CD14-positive monocyte (primary cell): ENCODE results near the gene LMTK2. TPM values are rescaled to one million over a fixed set of nuclear protein-coding genes. Genes with fewer than 3 reads are reported as not detected.

Experiments
- DNase-seq, 3 donors: peaks; one replicate each; pipeline ENCODE4 v3.0.0-alpha.2; 2011 to 2022
- H2AFZ ChIP-seq: 2 replicates; pipeline ENCODE4 v1.6.0; 2012; ENCODE audit warnings: mild to moderate bottlenecking, low read depth, low read length, inconsistent platforms; ENCODE audit not compliant: insufficient read depth, poor library complexity, severe bottlenecking
- H3K27ac ChIP-seq, 2 donors: 1 replicate in 1 of 2; 2 replicates in 1 of 2; pipeline ENCODE4 v1.5.1; 2012 to 2013; ENCODE audit warnings: low read length in 2 of 2, control low read depth in 1 of 2, inconsistent platforms in 1 of 2, low read depth in 1 of 2, mild to moderate bottlenecking in 1 of 2
- H3K27me3 ChIP-seq, 2 donors: one replicate each; pipeline versions ENCODE4 v1.6.0 to v1.6.1; 2011 to 2013; ENCODE audit warnings: low read length in 2 of 2; ENCODE audit not compliant: control insufficient read depth in 2 of 2, insufficient read depth in 2 of 2
- H3K36me3 ChIP-seq, 2 donors: replicated peaks in 1 of 2; 1 replicate in 1 of 2; 2 replicates in 1 of 2; pipeline versions ENCODE4 v1.5.1 to v1.6.1; 2012 to 2013; ENCODE audit warnings: low read length in 2 of 2, control low read depth in 1 of 2, inconsistent platforms in 1 of 2, mild to moderate bottlenecking in 1 of 2; ENCODE audit not compliant: insufficient read depth in 2 of 2, control insufficient read depth in 1 of 2
- H3K4me1 ChIP-seq, 2 donors: 1 replicate in 1 of 2; 2 replicates in 1 of 2; pipeline versions ENCODE4 v1.5.1 to v1.6.1; 2012 to 2013; ENCODE audit warnings: low read length in 2 of 2, control low read depth in 1 of 2, inconsistent platforms in 1 of 2, mild to moderate bottlenecking in 1 of 2, moderate library complexity in 1 of 2; ENCODE audit not compliant: insufficient read depth in 2 of 2, control insufficient read depth in 1 of 2
- H3K4me2 ChIP-seq: replicated peaks from 2 replicates; pipeline ENCODE3; 2012; ENCODE audit warnings: low read length, moderate library complexity, mild to moderate bottlenecking; ENCODE audit not compliant: poor library complexity, severe bottlenecking; ENCODE audit errors: extremely low read depth
- H3K4me3 ChIP-seq, 3 experiments: fragments of 200-600 bp in 1 of 3; sonication (generic) in 1 of 3; replicated peaks in 1 of 3; 1 replicate in 2 of 3; 2 replicates in 1 of 3; pipeline ENCODE4 v1.5.1; 2011 to 2013; ENCODE audit warnings: low read length in 3 of 3, mild to moderate bottlenecking in 3 of 3, control low read depth in 2 of 3, low read depth in 2 of 3, inconsistent platforms in 1 of 3, moderate library complexity in 1 of 3
- H3K79me2 ChIP-seq: 2 replicates; pipeline ENCODE4 v1.6.0; 2012; ENCODE audit warnings: mild to moderate bottlenecking, control low read depth, inconsistent platforms, low read length, moderate library complexity; ENCODE audit not compliant: insufficient read depth
- H3K9ac ChIP-seq: 2 replicates; pipeline ENCODE4 v1.6.0; 2017; ENCODE audit warnings: low read length, mild to moderate bottlenecking; ENCODE audit not compliant: insufficient read depth, poor library complexity, severe bottlenecking
- H3K9me3 ChIP-seq, 2 donors: replicated peaks in 1 of 2; 1 replicate in 1 of 2; 2 replicates in 1 of 2; pipeline versions ENCODE4 v1.5.1 to v1.6.1; 2012 to 2013; ENCODE audit warnings: low read length in 2 of 2, control low read depth in 1 of 2; ENCODE audit not compliant: control insufficient read depth in 1 of 2, insufficient read depth in 1 of 2
- H4K20me1 ChIP-seq: 2 replicates; pipeline ENCODE4 v1.6.0; 2012; ENCODE audit warnings: mild to moderate bottlenecking, low read length, control low read depth, moderate library complexity; ENCODE audit not compliant: insufficient read depth
- H3K27ac Mint-ChIP-seq, 7 donors: one replicate each; pipeline ENCODE4 v1.8.0; 2020; ENCODE audit warnings: mild to moderate bottlenecking in 7 of 7, mixed read lengths in 7 of 7, moderate library complexity in 6 of 7, inconsistent platforms in 2 of 7
- H3K27me3 Mint-ChIP-seq, 3 donors: one replicate each; pipeline ENCODE4 v1.8.0; 2021 to 2022; ENCODE audit warnings: low read depth in 3 of 3, mild to moderate bottlenecking in 3 of 3, mixed read lengths in 3 of 3, moderate library complexity in 3 of 3, inconsistent platforms in 1 of 3
- H3K36me3 Mint-ChIP-seq, 2 donors: one replicate each; pipeline ENCODE4 v1.8.0; 2020; ENCODE audit warnings: mixed read lengths in 2 of 2, inconsistent platforms in 1 of 2, mild to moderate bottlenecking in 1 of 2
- H3K4me1 Mint-ChIP-seq: one replicate; pipeline ENCODE4 v1.8.0; 2020; ENCODE audit warnings: mild to moderate bottlenecking, mixed read lengths
- H3K4me3 Mint-ChIP-seq, 2 donors: one replicate each; pipeline ENCODE4 v1.8.0; 2020; ENCODE audit warnings: mild to moderate bottlenecking in 2 of 2, mixed read lengths in 2 of 2, moderate library complexity in 1 of 2
- H3K9me3 Mint-ChIP-seq, 7 donors: one replicate each; pipeline ENCODE4 v1.8.0; 2020 to 2022; ENCODE audit warnings: mixed read lengths in 7 of 7, mild to moderate bottlenecking in 6 of 7, moderate library complexity in 6 of 7, inconsistent platforms in 2 of 7
- CTCF ChIP-seq: fragments of 200-600 bp; IDR thresholded peaks from one replicate; pipeline ENCODE4 v1.8.0; 2022; ENCODE audit warnings: antibody characterized with exemption, mild to moderate bottlenecking
- WGBS: methylation state at CpG from one replicate; pipeline ENCODE4 v1.1.5; 2013; ENCODE audit warnings: missing lambda C conversion rate; ENCODE audit not compliant: insufficient coverage; 5-methylcytosine and 5-hydroxymethylcytosine counted together
- intact Hi-C, 2 donors: fragments of 100-400 bp; cut with micrococcal nuclease; formaldehyde crosslinking; loops; one replicate each; pipeline versions ENCODE4 v1.15.0 to v1.15.1; 2023
- polyA minus RNA-seq: library from RNA; depleted of rRNA, polyadenylated mRNA; stranded (reverse); fragments of >200 nt; gene quantifications from 2 replicates; pipeline ENCODE4 v1.2.3, GENCODE V29; 2012
- polyA plus RNA-seq, 3 donors: library from polyadenylated mRNA; depleted of rRNA in 1 of 3; unstranded in 2 of 3; stranded (reverse) in 1 of 3; fragments of 300-500 nt in 2 of 3; fragments of >200 nt in 1 of 3; fragmentation: Illumina TruSeq in 2 of 3; gene quantifications; 1 replicate in 2 of 3; 2 replicates in 1 of 3; pipeline ENCODE4 v1.2.3, GENCODE V29; 2012 to 2021
- total RNA-seq, 12 experiments: library from RNA in 1 of 12; stranded (reverse) in 1 of 12; fragments of 120-200 nt in 1 of 12; gene quantifications; one replicate each; pipeline ENCODE4 v1.2.4 and lab custom pipeline; 2013 to 2026; ENCODE audit warnings: mixed read lengths in 6 of 12, inconsistent platforms in 1 of 12

Gene LMTK2
- 7.8 TPM for total RNA-seq (2013)
- polyA plus RNA-seq = 1 to 10 TPM; 1.7 to 9.2 (median 1.8) TPM
- 9.3 and 18.0 TPM in 2 replicates for polyA minus RNA-seq
- 10.3 to 55.9 (median 39.4) reads per million in 11 experiments for total RNA-seq (lab: John Stamatoyannopoulos, UW)

- H3K9me3 Mint-ChIP-seq = peaks cover 4 to 17% (median 11%) of the 10 kb centered on the region in 7 donors
- peaks cover 35 to 56% of the 10 kb centered on the region in 2 donors for H3K27me3 ChIP-seq
- peak within 1 kb of the TSS; percentile 83 to 95 (median 91) for H3K27ac Mint-ChIP-seq
- H3K4me1 Mint-ChIP-seq = peaks cover 18% of the 10 kb centered on the region
- intact Hi-C loops = loop anchor here (2.0 to 5.0 kb wide), 3 partner anchors 60 to 84 kb away; no protein-coding TSS in a partner anchor
- H2AFZ ChIP-seq = peak within 1 kb of the TSS; percentile 89
- H3K9me3 ChIP-seq = peaks cover 9 to 10% of the 10 kb centered on the region in 2 donors
- peaks cover 44% of the 10 kb centered on the region for H3K79me2 ChIP-seq
- H3K4me2 ChIP-seq = peak within 1 kb of the TSS; percentile 89
- H4K20me1 ChIP-seq = peaks cover 48% of the 10 kb centered on the region
- peak within 1 kb of the TSS; percentile 83 for H3K9ac ChIP-seq
- peak within 1 kb of the TSS; percentile 74 to 87 (median 85) for H3K4me3 ChIP-seq
- peak; percentile 93 to 96 (median 94) for DNase-seq
- peak; percentile 89 for TF ChIP-seq CTCF
- peak within 1 kb of the TSS in 1 of 2 donors; percentile 79 for H3K27ac ChIP-seq
- peaks cover 6 to 20% of the 10 kb centered on the region in 2 donors for H3K36me3 Mint-ChIP-seq
- H3K4me3 Mint-ChIP-seq = peak within 1 kb of the TSS; percentile 93 to 95
- WGBS = 0% methylated on average over 65 of the region's 75 CpGs
- no peaks in the 10 kb centered on the region for H3K36me3 ChIP-seq
- peaks cover 12 to 18% of the 10 kb centered on the region in 2 donors for H3K4me1 ChIP-seq
- peaks cover 52 to 71% (median 56%) of the 10 kb centered on the region in 3 donors for H3K27me3 Mint-ChIP-seq
These were observed at the start of gene LMTK2 for GRCh38 chr7:98106647-98107312. Gene LMTK2 (plus strand): TSS chr7:98106862. CDS start chr7:98107178, 316 bp downstream.

- Histone ChIP-seq H3K4me1 (no peaks in the 10 kb centered on the region), H4K20me1 (no peaks in the 10 kb centered on the region), H3K9ac (no peak overlapping the region), H3K4me3 (no peak overlapping the region), H3K9me3 (no peaks in the 10 kb centered on the region), H3K27me3 (peaks cover 0 to 6% of the 10 kb centered on the region in 2 donors), H3K79me2 (no peaks in the 10 kb centered on the region), H3K4me2 (no peak overlapping the region), H3K36me3 (no peaks in the 10 kb centered on the region), H2AFZ (no peak overlapping the region), H3K27ac (no peak overlapping the region)
- H3K4me1 Mint-ChIP-seq = no peaks in the 10 kb centered on the region
- DNase-seq = no peak
- H3K27me3 Mint-ChIP-seq = peaks cover 7 to 19% (median 13%) of the 10 kb centered on the region in 3 donors
- peak overlapping the region in 1 of 2 donors; percentile 45 for H3K4me3 Mint-ChIP-seq
- H3K27ac Mint-ChIP-seq = no peak overlapping the region
- no peak for TF ChIP-seq CTCF
- intact Hi-C loops = no loop called here
- 80% methylated on average over 1 of the region's 2 CpGs for WGBS
- no peaks in the 10 kb centered on the region for H3K36me3 Mint-ChIP-seq
- H3K9me3 Mint-ChIP-seq = peaks cover 0 to 3% (median 0%) of the 10 kb centered on the region in 7 donors
These were observed 49.5 kb upstream of the LMTK2 start for GRCh38 chr7:98057157-98057556.
